Fibroblast of skin of scalp (primary cell): ENCODE results near the gene CEP250.

Source experiments
- DNase-seq: peaks from one replicate; pipeline ENCODE4 v3.0.0-alpha.2; 2013

Gene CEP250

GRCh38 chr20:35564905-35565304, 109.5 kb downstream of the CEP250 start:
- DNase-seq, result no peak

- DNase-seq, result no peak
These were observed 113.2 kb downstream of the CEP250 start for GRCh38 chr20:35568645-35569044.
